ENCODE measurements around the gene CKMT1A.
"Not testable (repeated sequence)": the region's sequence is repeated elsewhere in the genome, so short reads cannot be mapped to it uniquely, and the experiment has no call there.

Gene CKMT1A
- 0 reads per million in 2 donors for total RNA-seq

- not testable (repeated sequence) for DNase-seq
These were observed at the start of gene CKMT1A for GRCh38 chr15:43693148-43694022. Gene CKMT1A, plus strand, starts transcription at chr15:43693859. Its CDS starts 192 bp downstream, at chr15:43694051.

- no peak for DNase-seq
These were observed 44.8 kb upstream of the CKMT1A start, which contains the start of gene CATSPER2 for GRCh38 chr15:43648649-43649429. Gene CATSPER2, minus strand, starts transcription at chr15:43648844. Its CDS starts 783 bp downstream, at chr15:43648061.

GRCh38 chr15:43649430-43649926, 44.2 kb upstream of the CKMT1A start:
- not testable (repeated sequence) for DNase-seq

GRCh38 chr15:43659727-43660126, 33.9 kb upstream of the CKMT1A start:
- DNase-seq = not testable (repeated sequence)

- not testable (repeated sequence) for DNase-seq
These were observed 31.4 kb upstream of the CKMT1A start for GRCh38 chr15:43662293-43662692.

GRCh38 chr15:43663333-43663732, 30.3 kb upstream of the CKMT1A start:
- not testable (repeated sequence) for DNase-seq

- DNase-seq = not testable (repeated sequence)
These were observed 27.5 kb upstream of the CKMT1A start for GRCh38 chr15:43666177-43666576.

GRCh38 chr15:43674175-43674574, 19.5 kb upstream of the CKMT1A start:
- DNase-seq = not testable (repeated sequence)

- not testable (repeated sequence) for DNase-seq
These were observed 3.9 kb upstream of the CKMT1A start for GRCh38 chr15:43689604-43690301.

- not testable (repeated sequence) for DNase-seq
These were observed 980 bp upstream of the CKMT1A start for GRCh38 chr15:43692679-43693078.

GRCh38 chr15:43702174-43702573, 8.5 kb downstream of the CKMT1A start:
- DNase-seq = no peak

GRCh38 chr15:43702701-43703424, 9.2 kb downstream of the CKMT1A start:
- DNase-seq = no peak

- not testable (repeated sequence) for DNase-seq
These were observed 16.9 kb downstream of the CKMT1A start for GRCh38 chr15:43710431-43711131.

GRCh38 chr15:43723151-43723550, 29.5 kb downstream of the CKMT1A start:
- no peak for DNase-seq

GRCh38 chr15:43726306-43726705, 32.6 kb downstream of the CKMT1A start:
- DNase-seq = not testable (repeated sequence)

- not testable (repeated sequence) for DNase-seq
These were observed 34.5 kb downstream of the CKMT1A start for GRCh38 chr15:43728053-43728725.

GRCh38 chr15:43735416-43735815, 41.8 kb downstream of the CKMT1A start:
- no peak for DNase-seq

GRCh38 chr15:43746245-43746902, 52.7 kb downstream of the CKMT1A start, which contains the start of gene PDIA3:
Gene PDIA3, plus strand, starts transcription at chr15:43746438. Its CDS starts 102 bp downstream, at chr15:43746540.
- DNase-seq = peak; percentile 73 to 88 (median 82)

GRCh38 chr15:43746903-43747309, 53.2 kb downstream of the CKMT1A start:
- peak in 1 of 5 experiments; percentile 41 for DNase-seq

- DNase-seq = peak in 2 of 5 experiments; percentile 33 to 71
These were observed 54.7 kb downstream of the CKMT1A start for GRCh38 chr15:43748376-43748775.
